Stomach (tissue), 4 donors: ENCODE measurements around the gene ITPR1.

Experiments
- EP300 ChIP-seq: sonication (generic); formaldehyde crosslinking; IDR thresholded peaks from one replicate; pipeline ENCODE4 v1.6.1; 2017; ENCODE audit warnings: antibody characterized with exemption
- POLR2A ChIP-seq, 4 donors: fragments of 450-650 bp; IDR thresholded peaks; one replicate each; pipeline ENCODE4 v1.6.1; 2016; ENCODE audit warnings: antibody characterized with exemption in 4 of 4, control low read depth in 2 of 4, mild to moderate bottlenecking in 1 of 4, moderate library complexity in 1 of 4
- POLR2AphosphoS5 ChIP-seq, 3 donors: sonication (generic); formaldehyde crosslinking; IDR thresholded peaks; one replicate each; pipeline ENCODE4 v1.6.1; 2016; ENCODE audit warnings: antibody characterized with exemption in 3 of 3
- TF ChIP-seq, protein P1 (sequence below), 7 experiments: fragments of 450-650 bp in 4 of 7; fragments of 200-600 bp in 3 of 7; sonication (generic) in 3 of 7; IDR thresholded peaks; one replicate each; pipeline ENCODE4 v1.5.1; 2016 to 2019; ENCODE audit warnings: antibody characterized with exemption in 7 of 7, control low read depth in 2 of 7, mild to moderate bottlenecking in 1 of 7

DNA sequence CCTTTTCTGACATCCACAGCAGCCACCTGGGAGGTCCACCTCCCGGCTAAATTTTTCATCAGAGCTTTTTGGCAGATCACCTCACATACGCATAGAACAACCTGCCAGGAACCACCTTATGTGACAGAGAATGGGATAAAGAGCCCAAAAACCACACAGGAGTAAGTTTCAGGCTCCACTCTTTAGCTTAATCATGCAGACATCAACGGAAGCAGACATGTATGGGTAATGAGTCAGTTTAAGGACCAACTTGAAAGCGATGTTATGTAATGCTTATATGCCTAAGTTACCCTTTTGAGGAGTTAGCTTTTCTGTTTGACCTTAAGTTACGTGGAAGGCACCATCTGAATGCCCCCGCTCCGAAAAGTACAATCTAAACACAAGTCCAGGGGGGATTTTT, 302.8 kb downstream of the ITPR1 start:
- TF ChIP-seq, protein P1, sequence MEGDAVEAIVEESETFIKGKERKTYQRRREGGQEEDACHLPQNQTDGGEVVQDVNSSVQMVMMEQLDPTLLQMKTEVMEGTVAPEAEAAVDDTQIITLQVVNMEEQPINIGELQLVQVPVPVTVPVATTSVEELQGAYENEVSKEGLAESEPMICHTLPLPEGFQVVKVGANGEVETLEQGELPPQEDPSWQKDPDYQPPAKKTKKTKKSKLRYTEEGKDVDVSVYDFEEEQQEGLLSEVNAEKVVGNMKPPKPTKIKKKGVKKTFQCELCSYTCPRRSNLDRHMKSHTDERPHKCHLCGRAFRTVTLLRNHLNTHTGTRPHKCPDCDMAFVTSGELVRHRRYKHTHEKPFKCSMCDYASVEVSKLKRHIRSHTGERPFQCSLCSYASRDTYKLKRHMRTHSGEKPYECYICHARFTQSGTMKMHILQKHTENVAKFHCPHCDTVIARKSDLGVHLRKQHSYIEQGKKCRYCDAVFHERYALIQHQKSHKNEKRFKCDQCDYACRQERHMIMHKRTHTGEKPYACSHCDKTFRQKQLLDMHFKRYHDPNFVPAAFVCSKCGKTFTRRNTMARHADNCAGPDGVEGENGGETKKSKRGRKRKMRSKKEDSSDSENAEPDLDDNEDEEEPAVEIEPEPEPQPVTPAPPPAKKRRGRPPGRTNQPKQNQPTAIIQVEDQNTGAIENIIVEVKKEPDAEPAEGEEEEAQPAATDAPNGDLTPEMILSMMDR (IDR thresholded peaks at IDR 0.05): no peak
- no peak for TF ChIP-seq POLR2A (IDR thresholded peaks at IDR 0.05)
- TF ChIP-seq POLR2AphosphoS5 (IDR thresholded peaks at IDR 0.05): no peak
- no peak for TF ChIP-seq EP300
